SK-N-SH (cell line): ENCODE results near the gene FAM20C. TPM values are rescaled to one million over a fixed set of nuclear protein-coding genes. Genes with fewer than 3 reads are reported as not detected.

Experiments
- CTCF ChIA-PET: fragments of 300-600, 350-600 bp; formaldehyde crosslinking; extraction: SDS; loops from one replicate; lab custom pipeline; 2021; lab: Yijun Ruan, JAX
- POLR2A ChIA-PET: fragments of 350-600 bp; sonication (Branson Sonifier 250); formaldehyde crosslinking; extraction: SDS; loops from one replicate; lab custom pipeline; 2020; ENCODE audit warnings: antibody characterized with exemption, inconsistent platforms; lab: Yijun Ruan, JAX
- DNase-seq: peaks from one replicate; pipeline ENCODE4 v3.0.0; 2012
- H2AFZ ChIP-seq: fragments of 200-600 bp; sonication (generic); 2 replicates; pipeline ENCODE4 v1.8.1; 2016; ENCODE audit warnings: antibody characterized with exemption, mild to moderate bottlenecking, low read depth
- H3F3A ChIP-seq: fragments of 200-600 bp; sonication (generic); replicated peaks from 2 replicates; pipeline ENCODE3; 2016; ENCODE audit warnings: antibody characterized with exemption, mild to moderate bottlenecking; ENCODE audit not compliant: insufficient read depth
- H3K27ac ChIP-seq, 2 experiments: fragments of 200-500 bp in 1 of 2; fragments of 200-600 bp in 1 of 2; sonication (Bioruptor generic) in 1 of 2; sonication (generic), shearing (Covaris generic) in 1 of 2; 2 replicates each; pipeline versions ENCODE4 v1.5.1 to v1.6.1; 2014 to 2016; ENCODE audit warnings: low read depth in 2 of 2, inconsistent platforms in 1 of 2, low read length in 1 of 2, mild to moderate bottlenecking in 1 of 2, mixed read lengths in 1 of 2
- H3K27me3 ChIP-seq: fragments of 200-600 bp; sonication (generic), shearing (Covaris generic); 2 replicates; pipeline ENCODE4 v1.6.1; 2016; ENCODE audit warnings: mixed run types; ENCODE audit not compliant: insufficient read depth
- H3K36me3 ChIP-seq, 2 experiments: fragments of 200-500 bp in 1 of 2; fragments of 200-600 bp in 1 of 2; sonication (Bioruptor generic) in 1 of 2; sonication (generic) in 1 of 2; replicated peaks in 1 of 2; 2 replicates each; pipeline versions ENCODE3 to v1.5.1; 2014 to 2016; ENCODE audit warnings: low read length in 1 of 2, mild to moderate bottlenecking in 1 of 2; ENCODE audit not compliant: insufficient read depth in 2 of 2, control insufficient read depth in 1 of 2
- H3K4me1 ChIP-seq, 2 experiments: fragments of 200-500 bp in 1 of 2; fragments of 200-600 bp in 1 of 2; sonication (Bioruptor generic) in 1 of 2; sonication (generic), shearing (Covaris generic) in 1 of 2; 2 replicates each; pipeline versions ENCODE4 v1.5.1 to v1.6.1; 2014 to 2016; ENCODE audit warnings: low read depth in 1 of 2, low read length in 1 of 2, mixed run types in 1 of 2; ENCODE audit not compliant: insufficient read depth in 2 of 2, control insufficient read depth in 1 of 2
- H3K4me2 ChIP-seq: fragments of 200-600 bp; sonication (generic), shearing (Covaris generic); 2 replicates; pipeline ENCODE4 v1.6.1; 2017; ENCODE audit warnings: mixed run types
- H3K4me3 ChIP-seq, 2 experiments: fragments of 200-500 bp in 1 of 2; fragments of 200-600 bp in 1 of 2; sonication (Bioruptor generic) in 1 of 2; sonication (generic), shearing (Covaris generic) in 1 of 2; 2 replicates each; pipeline versions ENCODE4 v1.5.1 to v1.8.1; 2014 to 2016; ENCODE audit warnings: low read depth in 2 of 2, inconsistent platforms in 1 of 2, low read length in 1 of 2, mild to moderate bottlenecking in 1 of 2, mixed read lengths in 1 of 2, moderate library complexity in 1 of 2
- H3K79me2 ChIP-seq: fragments of 200-600 bp; sonication (generic); 2 replicates; pipeline ENCODE4 v1.8.1; 2017; ENCODE audit warnings: mild to moderate bottlenecking; ENCODE audit not compliant: insufficient read depth
- H3K9ac ChIP-seq: fragments of 200-600 bp; sonication (generic); 2 replicates; pipeline ENCODE4 v1.6.1; 2017; ENCODE audit warnings: mixed run types
- H3K9me2 ChIP-seq: fragments of 200-600 bp; sonication (generic); 2 replicates; pipeline ENCODE4 v1.6.1; 2017; ENCODE audit warnings: mixed run types
- H3K9me3 ChIP-seq: fragments of 200-600 bp; sonication (generic); 2 replicates; pipeline ENCODE4 v1.6.1; 2017; ENCODE audit warnings: mixed run types, mild to moderate bottlenecking, moderate library complexity
- H4K20me1 ChIP-seq: fragments of 200-600 bp; sonication (generic); 2 replicates; pipeline ENCODE4 v1.6.1; 2017; ENCODE audit warnings: mild to moderate bottlenecking, mixed run types; ENCODE audit not compliant: insufficient read depth
- CHD2 ChIP-seq: fragments of 150-350 bp; IDR thresholded peaks from 2 replicates; pipeline ENCODE4 v1.6.1; 2018; ENCODE audit warnings: low read length; ENCODE audit not compliant: partially characterized antibody
- FOSL2 ChIP-seq: IDR thresholded peaks from 2 replicates; pipeline ENCODE4 v1.4.0; 2012; ENCODE audit warnings: low read depth, mild to moderate bottlenecking, moderate library complexity, borderline replicate concordance
- FOXJ3 ChIP-seq: sonication (generic); formaldehyde crosslinking; IDR thresholded peaks from 2 replicates; pipeline ENCODE4 v1.5.1; 2020; ENCODE audit warnings: mild to moderate bottlenecking, missing genetic modification reagents
- GATA2 ChIP-seq: sonication (generic); formaldehyde crosslinking; IDR thresholded peaks from 2 replicates; pipeline ENCODE4 v1.5.0; 2020; ENCODE audit warnings: mild to moderate bottlenecking, missing genetic modification reagents
- MEF2A ChIP-seq: IDR thresholded peaks from 2 replicates; pipeline ENCODE4 v1.4.0; 2012; ENCODE audit warnings: low read depth, borderline replicate concordance
- MXI1 ChIP-seq: IDR thresholded peaks from 2 replicates; pipeline ENCODE4 v1.6.1; 2012; ENCODE audit warnings: mild to moderate bottlenecking, low read depth, low read length, improper control_type of control experiment
- NFIC ChIP-seq: IDR thresholded peaks from 2 replicates; pipeline ENCODE4 v1.4.0; 2012; ENCODE audit warnings: borderline replicate concordance
- POLR2AphosphoS5 ChIP-seq: IDR thresholded peaks from 2 replicates; pipeline ENCODE4 v1.6.1; 2012; ENCODE audit warnings: low read depth, low read length
- RCOR1 ChIP-seq: fragments of 150-350 bp; IDR thresholded peaks from 2 replicates; pipeline ENCODE4 v1.6.1; 2017; ENCODE audit warnings: antibody characterized with exemption, low read length
- TAF1 ChIP-seq: IDR thresholded peaks from 2 replicates; pipeline ENCODE4 v1.6.1; 2012; ENCODE audit warnings: low read depth, mild to moderate bottlenecking, low read length, moderate library complexity, borderline replicate concordance
- TCF12 ChIP-seq: IDR thresholded peaks from 2 replicates; pipeline ENCODE4 v1.4.0; 2012
- TEAD4 ChIP-seq: IDR thresholded peaks from 2 replicates; pipeline ENCODE4 v1.4.0; 2012; ENCODE audit warnings: mild to moderate bottlenecking, borderline replicate concordance; ENCODE audit not compliant: insufficient read depth
- USF1 ChIP-seq: IDR thresholded peaks from 2 replicates; pipeline ENCODE4 v1.4.0; 2012; ENCODE audit warnings: low read depth, borderline replicate concordance
- USF2 ChIP-seq: fragments of 150-350 bp; IDR thresholded peaks from 2 replicates; pipeline ENCODE4 v1.6.1; 2017; ENCODE audit warnings: antibody characterized with exemption, low read length, low read depth, borderline replicate concordance
- WGBS: methylation state at CpG from one replicate; pipeline ENCODE4 v1.1.6; 2017; ENCODE audit warnings: low lambda C conversion rate; 5-methylcytosine and 5-hydroxymethylcytosine counted together
- polyA plus RNA-seq, 3 experiments: library from polyadenylated mRNA; depleted of rRNA; stranded (reverse); fragments of >200 nt; gene quantifications; 2 replicates each; pipeline ENCODE4 v1.2.3, GENCODE V29; 2012

FAM20C gene
- polyA plus RNA-seq, 1 of the 3 experiments (the other 2 are of a cell fraction) = 12.7 TPM

- no peaks in the 10 kb centered on the region for H3K9me3 ChIP-seq
- no peak overlapping the region for H3K27ac ChIP-seq
- no peak overlapping the region for H3K4me2 ChIP-seq
- H3K36me3 ChIP-seq = no peaks in the 10 kb centered on the region
- H3K27me3 ChIP-seq = no peaks in the 10 kb centered on the region
- H4K20me1 ChIP-seq = no peaks in the 10 kb centered on the region
- POLR2A ChIA-PET = no interaction called here
- TF ChIP-seq FOXJ3 (no peak), TAF1 (no peak), CHD2 (no peak), TEAD4 (no peak), TCF12 (no peak), USF2 (no peak), NFIC (no peak), RCOR1 (no peak), POLR2AphosphoS5 (no peak), GATA2 (no peak), USF1 (no peak)
- TF ChIP-seq, all 33 proteins: peak for 0
- Histone ChIP-seq H2AFZ (no peak overlapping the region), H3F3A (no peaks in the 10 kb centered on the region), H3K9me2 (no peaks in the 10 kb centered on the region), H3K4me1 (no peaks in the 10 kb centered on the region), H3K9ac (no peak overlapping the region), H3K4me3 (no peak overlapping the region), H3K79me2 (no peaks in the 10 kb centered on the region)
- DNase-seq = no peak
- CTCF ChIA-PET = interaction anchor here (0.6 kb wide), 1 partner anchor 120 kb away, joined by 4 read pairs; no protein-coding TSS in a partner anchor
- 75% methylated on average over 36 of the region's 36 CpGs for WGBS
Observed at GRCh38 chr7:214410-215212, 22.2 kb downstream of the FAM20C start.

GRCh38 chr7:216360-217300 is 24.3 kb downstream of the FAM20C start:
- H3K9me3 ChIP-seq = no peaks in the 10 kb centered on the region
- no peak overlapping the region for H3K4me2 ChIP-seq
- CTCF ChIA-PET = interaction anchor here (0.6 to 1.2 kb wide), 3 partner anchors 16 to 51 kb away, joined by 3 read pairs; no protein-coding TSS in a partner anchor
- no peak for DNase-seq
- peaks cover 0 to 2% of the 10 kb centered on the region in 2 experiments; a peak in 1 of 4 replicates for H3K4me1 ChIP-seq
- H3F3A ChIP-seq = no peaks in the 10 kb centered on the region
- H3K4me3 ChIP-seq = no peak overlapping the region
- H3K36me3 ChIP-seq = no peaks in the 10 kb centered on the region
- no peaks in the 10 kb centered on the region for H3K79me2 ChIP-seq
- H3K9ac ChIP-seq = no peak overlapping the region
- no peaks in the 10 kb centered on the region for H3K9me2 ChIP-seq
- H4K20me1 ChIP-seq = no peaks in the 10 kb centered on the region
- no peak overlapping the region for H3K27ac ChIP-seq
- POLR2A ChIA-PET = no interaction called here
- WGBS = 72% methylated on average over 12 of the region's 24 CpGs
- H3K27me3 ChIP-seq = no peaks in the 10 kb centered on the region
- TF ChIP-seq MXI1 (no peak), MEF2A (no peak), FOSL2 (no peak)
- TF ChIP-seq, all 33 proteins: peak for 0
- H2AFZ ChIP-seq = no peak overlapping the region
